HG02970 (cell line): ENCODE measurements around the gene GPR153.
"Not testable (repeated sequence)": the region's sequence is repeated elsewhere in the genome, so short reads cannot be mapped to it uniquely, and the experiment has no call there.

Experiments used
- ATAC-seq: cut with Tn5 transposase; IDR thresholded peaks from one replicate; pipeline ENCODE4 v1.9.1; 2021; ENCODE audit warnings: mild to moderate bottlenecking, moderate library complexity, moderate number of reproducible peaks; ENCODE audit not compliant: unreplicated experiment, low FRiP score

Gene GPR153

DNA sequence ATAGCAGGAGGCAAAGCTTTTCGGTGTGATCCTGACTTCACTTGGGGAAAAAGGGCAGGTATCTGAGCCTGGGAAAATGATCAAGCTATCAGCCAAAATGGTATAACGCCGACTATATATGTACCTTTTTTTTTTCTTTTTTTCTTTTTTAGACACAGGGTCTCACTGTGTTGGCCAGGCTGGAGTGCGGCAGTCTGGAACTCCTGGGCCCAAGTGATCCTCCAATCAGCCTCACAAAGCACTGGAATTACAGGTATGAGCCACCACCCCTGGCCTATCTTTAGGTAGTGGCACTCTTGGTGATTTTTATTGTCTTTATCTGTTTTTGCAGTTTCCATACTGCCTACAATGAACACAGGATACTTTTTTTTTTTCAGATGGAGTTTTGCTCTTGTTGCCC lies 23.8 kb downstream of the GPR153 start:
- no peak for ATAC-seq

DNA sequence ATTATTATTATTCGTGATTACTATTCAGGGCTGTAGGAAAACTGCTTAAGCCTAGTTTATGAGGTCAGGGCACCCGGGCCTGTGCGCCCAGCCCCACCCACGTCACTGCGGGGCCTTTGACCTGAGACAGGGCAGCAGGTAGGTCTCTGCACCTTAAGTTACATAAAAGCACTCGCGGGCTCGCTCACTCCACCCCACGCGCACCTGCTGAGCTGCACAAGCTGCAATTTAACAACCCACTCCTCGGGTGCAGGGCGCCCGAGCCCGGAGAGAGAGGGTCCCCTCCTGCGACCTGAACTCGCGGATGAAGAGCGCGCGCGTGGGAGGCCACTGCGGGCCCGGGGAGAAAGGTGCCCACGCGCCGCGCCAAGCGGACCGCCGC lies 25.6 kb downstream of the GPR153 start:
- peak; percentile 35 for ATAC-seq

DNA sequence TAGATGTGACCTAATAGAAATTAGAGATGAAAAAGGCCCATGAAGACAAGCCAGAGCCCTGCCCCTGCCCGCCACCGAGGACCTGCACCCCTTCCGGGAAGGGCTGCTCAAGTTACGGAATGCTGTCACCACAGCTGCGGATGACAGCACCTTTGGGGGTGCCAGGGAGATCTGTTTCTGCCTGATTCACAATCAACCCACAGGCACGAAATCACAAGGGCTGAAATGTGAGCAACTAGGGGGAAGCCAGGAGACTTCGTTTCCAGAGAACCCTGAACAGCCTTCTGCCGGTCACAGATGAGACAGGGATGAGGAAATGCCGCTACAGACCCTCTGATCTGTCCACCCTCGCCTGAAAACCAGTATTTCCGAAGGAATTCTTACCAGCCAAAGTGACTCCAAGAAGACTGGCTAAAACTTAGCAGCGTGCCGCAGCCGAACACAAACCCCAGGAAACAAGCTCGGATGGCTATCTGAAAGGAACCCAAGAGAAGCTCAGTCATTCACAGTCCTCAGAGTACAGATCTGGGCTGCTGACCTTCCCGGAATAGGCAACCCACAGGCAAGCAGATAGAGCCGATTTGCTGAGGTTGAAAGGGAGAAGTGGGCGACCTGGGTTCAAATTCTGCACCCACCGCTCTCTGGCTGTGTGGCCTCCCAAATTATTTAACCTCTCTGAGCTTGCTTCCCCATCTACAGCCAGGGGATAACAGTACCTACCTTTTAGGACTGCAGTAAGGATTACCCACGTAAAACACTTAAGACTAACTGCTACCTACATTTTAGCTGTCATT lies 26.2 kb downstream of the GPR153 start:
- ATAC-seq = no peak

DNA sequence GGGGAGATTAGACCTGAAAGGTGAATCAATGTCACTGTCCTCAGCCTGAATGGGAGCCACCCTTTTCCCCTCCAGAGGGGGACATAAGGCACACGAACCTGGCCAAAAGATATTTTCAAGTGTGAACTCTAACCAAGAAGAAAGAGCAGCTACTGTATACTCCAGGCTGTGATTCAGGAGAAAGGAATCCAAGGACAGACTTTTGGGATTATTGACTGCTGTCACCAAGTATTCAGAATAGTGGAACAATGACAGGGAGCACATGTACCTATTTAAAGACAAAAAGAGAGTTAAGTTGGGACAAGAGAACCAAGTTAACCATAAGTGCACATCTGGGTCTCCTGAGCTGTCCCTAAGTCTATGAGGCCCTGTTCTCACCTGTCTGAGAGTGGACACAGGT lies 27.5 kb downstream of the GPR153 start:
- no peak for ATAC-seq

DNA sequence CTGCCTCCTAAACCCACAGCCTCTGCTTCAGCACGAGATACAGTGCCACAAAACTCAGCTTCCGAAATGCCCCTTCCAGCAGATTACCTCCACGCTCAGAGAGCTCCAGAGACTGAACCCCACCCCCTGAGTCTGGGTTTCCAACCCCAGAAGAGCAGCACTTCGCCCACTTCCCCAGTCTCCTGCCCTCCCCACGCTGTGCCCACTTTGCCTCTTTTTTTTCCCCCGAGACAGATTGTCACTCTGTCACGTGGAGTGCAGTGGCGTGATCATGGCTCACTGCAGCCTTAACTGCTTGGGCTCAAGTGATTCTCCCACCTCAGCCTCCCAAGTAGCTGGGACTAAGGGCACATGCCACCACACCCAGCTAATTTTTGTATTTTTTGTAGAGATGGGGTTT lies 35.2 kb downstream of the GPR153 start:
- ATAC-seq = no peak

DNA sequence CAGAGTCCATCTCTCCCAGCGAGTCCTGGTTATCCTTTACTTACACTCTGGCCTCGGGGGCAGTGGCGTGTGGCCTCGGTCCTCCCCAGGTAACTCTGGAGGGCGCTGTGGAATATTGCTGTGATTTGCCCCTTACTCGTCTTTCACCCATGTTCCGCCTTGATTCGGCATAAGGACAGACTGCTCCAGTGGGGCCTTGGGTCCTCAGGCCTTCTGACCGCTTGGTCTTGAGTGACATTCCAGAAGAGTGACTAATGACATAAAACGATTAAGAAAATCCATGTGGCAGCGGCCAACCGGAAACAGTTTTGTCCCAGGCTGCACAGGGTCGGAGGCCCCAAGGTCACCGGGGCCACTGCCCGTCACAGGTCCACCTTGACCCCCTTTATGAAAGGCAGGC lies 36.2 kb downstream of the GPR153 start:
- ATAC-seq = no peak

DNA sequence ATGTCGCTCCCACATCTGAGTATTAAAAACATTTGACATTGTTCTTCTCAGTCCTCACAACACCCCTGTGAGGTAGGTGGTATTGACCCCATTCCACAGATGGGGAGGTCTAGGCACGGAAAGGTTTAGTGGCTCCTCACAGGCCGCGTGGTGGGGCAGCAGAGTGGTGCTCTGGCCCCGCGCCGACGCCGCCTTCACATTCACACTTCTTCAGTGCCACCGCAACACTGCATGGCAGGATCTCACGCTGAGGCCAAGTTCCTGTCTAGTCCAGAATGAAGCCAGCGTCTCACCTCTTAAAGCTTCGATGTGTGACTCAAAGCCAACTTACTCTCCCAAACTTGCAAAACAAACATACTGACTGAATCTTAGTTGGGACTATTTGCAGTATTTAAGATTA lies 37.3 kb downstream of the GPR153 start:
- no peak for ATAC-seq

DNA sequence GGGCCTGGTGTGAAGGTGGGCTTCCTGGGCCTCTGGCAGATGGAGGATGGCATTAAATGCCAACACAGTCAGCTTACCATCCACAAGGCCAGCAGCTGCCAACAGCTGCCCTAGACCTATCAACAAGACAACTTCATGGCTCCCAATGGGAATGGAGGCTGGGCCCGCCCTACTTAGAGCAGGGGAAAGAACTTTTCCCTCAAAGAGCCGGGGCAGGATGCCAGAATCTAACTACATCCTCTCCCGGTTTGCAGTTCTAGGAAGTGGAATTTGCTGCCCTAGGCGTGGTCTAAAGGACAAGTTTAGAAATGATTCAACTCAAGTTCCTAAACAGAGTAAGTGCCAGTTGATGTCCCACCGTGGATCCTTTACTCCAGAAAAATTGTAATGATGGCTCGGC lies 38.3 kb downstream of the GPR153 start:
- ATAC-seq = no peak

DNA sequence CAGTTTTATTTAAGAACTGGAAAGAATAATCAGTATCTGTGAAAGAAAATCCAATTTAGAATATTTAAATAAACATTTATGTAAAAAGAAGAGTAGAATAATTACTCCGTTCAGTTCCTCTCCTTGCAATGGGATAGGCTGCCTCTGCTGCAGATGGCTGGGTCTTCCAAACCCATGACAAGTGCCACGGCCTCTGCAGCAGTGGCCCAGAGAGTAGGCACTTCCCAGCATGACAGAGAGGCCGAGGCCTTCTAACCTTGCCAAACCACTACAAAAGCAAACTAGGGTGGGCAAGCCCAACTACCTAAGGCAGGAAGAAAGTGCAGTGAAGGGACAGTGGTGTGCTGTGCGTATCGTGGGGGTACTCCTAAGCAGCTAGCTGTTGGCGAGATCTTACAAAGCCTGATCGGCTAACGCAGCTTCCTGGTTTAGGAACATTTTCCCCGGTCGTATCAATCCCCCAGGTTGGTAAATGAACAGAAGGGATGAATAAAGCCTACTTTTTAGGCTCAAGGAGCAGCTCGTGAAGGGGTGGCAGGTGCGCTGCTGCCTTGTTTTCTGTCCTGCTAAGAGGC lies 39.6 kb downstream of the GPR153 start:
- ATAC-seq = no peak

DNA sequence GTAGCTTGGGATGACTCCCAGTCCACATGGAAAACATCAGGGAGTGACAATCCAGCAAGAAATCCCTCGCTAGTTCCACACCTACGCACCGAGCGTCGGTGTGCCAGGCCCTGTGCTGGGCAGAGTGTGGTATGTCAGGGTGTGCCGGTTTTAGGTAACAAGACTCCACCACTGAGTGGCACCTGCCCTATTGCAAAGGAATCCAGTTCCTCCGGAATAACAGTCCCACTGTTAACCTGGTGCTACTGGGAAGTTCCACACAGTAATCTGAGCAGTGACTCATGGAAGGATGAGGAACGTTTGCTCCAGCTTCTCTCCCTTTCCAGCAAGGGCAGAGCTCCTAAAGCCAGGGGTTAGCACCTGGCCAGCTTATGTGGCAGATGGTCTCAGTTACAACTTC lies 40.7 kb downstream of the GPR153 start:
- no peak for ATAC-seq

DNA sequence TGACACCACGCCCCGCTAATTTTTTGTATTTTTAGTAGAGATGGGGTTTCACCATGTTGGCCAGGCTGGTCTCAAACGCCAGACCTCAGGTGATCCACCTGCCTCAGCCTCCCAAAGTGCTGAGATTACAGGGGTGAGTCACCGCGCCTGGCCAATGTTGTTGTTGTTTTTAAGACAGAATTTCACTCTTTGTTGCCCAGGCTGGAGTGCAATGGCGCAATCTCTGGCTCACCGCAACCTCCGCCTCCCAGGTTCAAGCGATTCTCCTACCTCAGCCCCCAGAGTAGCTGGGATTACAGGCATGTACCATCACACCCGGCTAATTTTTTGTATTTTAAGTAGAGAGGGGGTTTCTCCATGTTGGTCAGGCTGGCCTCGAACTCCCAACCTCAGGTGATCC lies 41.3 kb downstream of the GPR153 start:
- ATAC-seq = not testable (repeated sequence)

DNA sequence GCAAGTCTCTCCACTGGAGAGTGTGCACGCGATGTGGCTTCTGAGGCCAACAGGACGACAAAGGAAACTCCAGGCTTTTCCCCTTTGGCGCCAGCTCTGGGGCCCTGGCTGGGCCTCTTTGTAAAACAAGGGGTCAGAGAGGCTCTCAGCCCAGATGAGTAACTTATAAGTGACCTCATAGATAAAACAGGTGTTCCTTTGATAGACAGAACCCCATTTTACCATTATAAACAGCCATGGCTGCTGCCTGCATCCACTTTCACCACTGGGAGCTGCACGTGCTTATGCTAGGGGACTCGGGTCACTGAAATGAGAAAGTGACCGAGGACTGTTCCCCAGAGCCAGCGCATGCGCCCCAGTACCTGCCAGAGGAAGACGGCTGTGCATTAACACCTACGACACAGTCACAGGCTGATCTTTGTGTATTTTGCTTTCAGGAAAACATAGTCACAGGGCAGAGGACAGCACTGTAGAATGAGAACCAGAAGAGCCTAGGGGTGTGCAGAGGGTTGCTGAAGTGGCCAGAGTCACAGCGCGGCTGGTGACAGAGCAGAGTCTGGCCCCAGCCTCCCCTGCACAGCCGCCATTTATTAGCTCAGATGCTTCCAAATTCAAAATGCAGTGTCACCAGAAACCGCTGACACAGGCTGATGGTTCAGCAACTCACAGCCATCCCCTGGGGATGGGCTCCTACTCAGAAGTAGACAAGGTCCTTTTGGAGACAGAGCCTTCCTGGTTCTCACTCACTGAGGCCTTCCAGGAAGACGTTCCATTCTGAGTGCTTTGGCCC lies 42.3 kb downstream of the GPR153 start:
- no peak for ATAC-seq

DNA sequence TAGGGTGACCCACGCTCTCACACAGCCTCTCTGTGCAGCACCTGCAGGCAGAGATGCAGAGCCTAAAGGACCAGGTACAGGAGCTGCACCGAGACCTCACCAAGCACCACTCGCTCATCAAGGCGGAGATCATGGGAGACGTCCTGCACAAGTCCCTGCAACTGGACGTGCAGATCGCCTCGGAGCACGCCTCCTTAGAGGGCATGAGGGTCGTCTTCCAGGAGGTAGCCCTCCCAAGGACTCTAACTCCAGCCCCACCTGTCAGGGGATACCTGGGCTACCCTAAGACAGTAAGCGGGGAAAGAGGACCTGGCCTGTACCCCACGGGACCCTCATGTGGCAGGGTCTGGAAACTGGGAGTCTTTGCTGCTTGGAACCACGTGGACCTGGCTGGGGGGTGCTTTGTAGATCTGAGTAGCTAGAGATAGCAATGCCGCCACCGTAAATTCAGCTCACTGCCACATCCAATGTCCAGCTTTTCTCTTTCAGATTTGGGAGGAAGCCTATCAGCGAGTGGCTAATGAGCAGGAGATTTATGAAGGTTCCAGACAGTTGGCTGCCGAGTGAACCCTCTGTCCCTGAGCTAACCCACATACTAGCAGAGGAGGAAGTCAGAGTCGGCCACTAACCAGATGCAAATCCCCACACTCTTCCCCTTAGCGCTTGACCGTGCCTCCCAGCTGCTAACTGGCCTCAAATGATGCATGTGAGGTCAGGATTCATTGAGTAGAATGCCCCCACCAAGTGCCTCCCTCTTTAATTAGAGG lies 48.5 kb downstream of the GPR153 start:
- no peak for ATAC-seq

DNA sequence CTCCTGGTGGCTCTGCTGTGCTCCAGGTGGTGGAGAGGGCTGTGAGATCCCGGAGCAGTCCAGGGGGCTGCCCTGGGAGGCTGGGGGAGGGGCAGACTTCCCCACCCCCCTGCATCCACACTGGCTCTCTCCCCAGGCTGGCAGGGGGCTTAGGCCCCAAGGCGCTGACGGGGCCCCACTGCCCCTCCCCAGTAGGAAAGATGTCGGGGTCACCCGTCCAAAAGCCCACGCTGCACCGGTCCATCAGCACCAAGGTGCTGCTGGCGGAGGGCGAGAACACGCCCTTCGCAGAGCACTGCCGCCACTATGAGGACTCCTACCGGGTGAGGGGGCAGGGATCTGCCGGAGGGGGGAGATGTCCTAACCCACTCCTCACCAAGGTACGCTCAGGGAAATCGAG lies 49.2 kb downstream of the GPR153 start:
- no peak for ATAC-seq

DNA sequence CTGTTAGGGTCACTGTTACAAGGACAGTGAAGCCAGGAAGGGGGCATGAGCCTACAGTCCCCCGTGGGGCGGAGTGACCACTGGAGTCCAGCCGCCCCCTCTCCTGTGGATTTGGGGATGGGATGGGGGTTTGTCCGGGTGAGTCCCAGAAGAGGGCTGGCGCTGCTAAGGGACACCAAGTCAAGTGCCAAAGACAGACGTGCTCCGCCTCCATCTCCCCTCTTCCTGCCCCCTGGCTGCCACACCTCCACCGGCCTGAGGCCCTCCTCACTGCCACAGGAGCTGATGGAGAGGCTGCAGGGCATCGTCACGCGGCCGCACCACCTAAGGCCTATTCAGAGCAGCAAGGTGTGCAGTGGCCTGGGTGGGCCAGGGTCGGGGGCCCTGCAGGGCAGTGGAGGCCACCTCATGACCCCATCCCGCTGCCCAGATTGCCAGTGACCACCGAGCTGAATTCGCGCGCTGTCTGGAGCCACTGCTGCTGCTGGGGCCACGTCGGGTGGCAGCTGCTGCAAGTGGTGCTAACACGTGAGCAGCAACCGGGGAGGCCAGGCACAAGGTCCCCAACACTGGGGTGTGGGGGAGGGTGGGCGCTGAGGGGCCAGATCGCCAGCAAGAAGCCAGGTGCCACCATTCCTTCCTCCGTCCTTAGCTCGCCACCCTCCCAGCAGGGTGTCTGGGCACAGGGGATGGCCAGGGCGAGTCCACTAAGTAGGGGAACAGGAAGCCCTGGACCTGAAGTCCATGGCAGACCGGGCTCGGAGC lies 50.1 kb downstream of the GPR153 start:
- no peak for ATAC-seq

DNA sequence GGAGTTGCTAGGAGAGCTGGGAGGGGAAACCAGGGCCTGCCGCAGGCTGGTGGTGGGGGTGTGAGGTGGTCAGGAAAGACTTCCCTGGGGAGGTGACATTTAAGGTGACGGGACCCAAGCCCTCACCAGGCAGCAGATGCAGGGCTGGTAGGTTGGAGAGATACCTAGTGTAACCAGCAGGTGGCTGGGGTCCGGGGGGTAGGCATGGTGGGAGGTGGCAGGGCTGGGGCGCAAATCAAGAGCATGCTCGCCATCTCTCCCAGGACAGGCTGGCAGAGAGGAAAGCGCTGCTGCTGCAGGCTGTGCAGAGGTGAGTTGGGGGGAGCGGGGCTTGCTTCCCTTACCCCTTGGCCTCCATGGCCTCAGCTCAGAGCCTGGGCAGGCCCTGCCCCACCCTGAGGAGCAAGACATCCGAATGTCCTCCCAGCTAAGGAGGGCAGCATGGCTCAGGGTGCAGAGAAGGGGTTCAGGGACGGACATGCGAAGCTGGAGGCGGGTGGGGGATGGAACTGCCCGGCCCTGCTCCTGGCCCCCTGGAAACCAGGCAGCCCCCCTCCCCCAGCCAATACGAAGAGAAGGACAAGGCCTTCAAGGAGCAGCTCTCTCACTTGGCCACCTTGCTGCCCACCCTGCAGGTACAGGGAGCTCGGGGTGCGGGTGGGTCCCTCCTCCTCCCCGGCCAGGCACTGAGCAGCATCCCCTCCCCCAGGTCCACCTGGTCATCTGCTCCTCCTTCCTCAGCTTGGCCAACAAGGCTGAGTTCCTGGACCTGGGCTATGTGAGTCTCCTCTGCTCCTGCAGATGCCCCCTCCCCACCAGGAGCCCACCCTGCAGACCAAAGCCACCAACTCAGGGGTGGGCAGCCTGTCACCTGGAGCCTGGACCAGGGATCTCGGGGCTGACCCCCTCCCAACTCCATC lies 51.0 kb downstream of the GPR153 start:
- no peak for ATAC-seq

DNA sequence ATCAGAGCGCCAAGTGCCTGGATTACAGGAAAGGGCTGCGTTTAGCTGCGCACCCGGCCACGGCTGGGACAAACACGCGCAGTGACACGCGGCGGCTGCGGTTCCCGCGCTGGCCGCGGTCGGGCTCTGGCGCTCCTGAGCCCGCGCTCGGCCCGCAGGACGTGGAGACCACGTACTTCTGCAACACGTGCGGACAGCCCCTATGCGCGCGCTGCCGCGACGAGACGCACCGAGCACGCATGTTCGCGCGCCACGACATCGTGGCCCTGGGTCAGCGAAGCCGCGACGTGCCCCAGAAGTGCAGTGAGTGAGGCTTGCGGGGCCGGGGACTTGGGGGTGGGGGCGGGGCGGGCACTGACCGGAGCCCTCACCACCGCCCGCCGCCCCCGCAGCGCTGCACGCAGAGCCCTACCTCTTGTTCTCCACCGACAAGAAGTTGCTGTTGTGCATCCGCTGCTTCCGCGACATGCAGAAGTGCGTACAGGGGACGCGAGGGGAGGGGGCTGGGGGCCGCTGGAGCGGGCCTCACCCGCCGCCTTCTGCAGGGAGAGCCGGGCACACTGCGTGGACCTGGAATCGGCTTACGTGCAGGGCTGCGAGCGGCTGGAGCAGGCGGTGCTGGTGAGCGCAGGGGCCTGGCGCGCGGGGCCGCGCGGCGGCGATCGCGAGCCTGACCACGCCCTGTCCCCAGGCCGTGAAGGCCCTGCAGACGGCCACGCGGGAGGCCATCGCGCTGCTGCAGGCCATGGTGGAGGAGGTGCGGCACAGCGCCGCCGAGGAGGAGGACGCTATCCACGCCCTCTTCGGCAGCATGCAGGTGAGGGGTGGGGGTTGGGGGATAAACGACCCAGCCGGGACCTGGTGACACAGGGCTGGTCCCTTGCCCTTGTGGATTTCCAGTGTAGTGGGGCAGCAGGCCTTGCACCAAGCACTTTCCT lies 51.9 kb downstream of the GPR153 start:
- no peak for ATAC-seq

DNA sequence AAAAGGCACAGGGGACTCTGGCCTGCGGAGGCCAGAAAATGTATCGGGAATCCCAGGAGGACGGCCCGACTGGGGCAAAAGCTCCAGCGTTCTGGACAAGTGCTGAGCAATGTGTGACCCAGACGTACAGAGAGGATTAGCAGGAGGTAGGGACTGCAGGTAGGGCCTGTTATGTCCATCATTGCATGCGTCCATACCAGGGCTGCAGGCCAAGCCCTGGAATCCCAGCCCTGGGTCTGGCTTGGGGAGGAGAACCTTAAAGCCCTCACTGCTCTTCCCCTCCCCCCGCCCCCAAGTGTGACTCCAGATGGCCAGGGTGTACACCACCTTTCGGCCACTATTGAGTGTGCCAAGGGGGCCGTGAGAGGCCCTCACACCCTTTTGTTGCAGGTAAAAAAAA lies 53.0 kb downstream of the GPR153 start:
- no peak for ATAC-seq
